Right lobe of liver (tissue), 4 donors: ENCODE measurements around the gene RALGAPA2.

Experiments
- POLR2A ChIP-seq: fragments of 450-650 bp; IDR thresholded peaks from one replicate; pipeline ENCODE4 v1.6.1; 2017; ENCODE audit warnings: antibody characterized with exemption, mild to moderate bottlenecking
- TF ChIP-seq, protein P1 (sequence below), 4 donors: fragments of 200-600 bp in 3 of 4; fragments of 450-650 bp in 1 of 4; IDR thresholded peaks; one replicate each; pipeline versions ENCODE4 v1.5.1 to v1.8.0; 2016 to 2022; ENCODE audit warnings: antibody characterized with exemption in 4 of 4, mild to moderate bottlenecking in 2 of 4
- donor health status: DM: no; HTN: no; CAD: no.
- donor health status: DM: no; HTN: no; CAD: no.
- donor health status: DM: no; HTN: yes; CAD: no.

- TF ChIP-seq, protein P1, sequence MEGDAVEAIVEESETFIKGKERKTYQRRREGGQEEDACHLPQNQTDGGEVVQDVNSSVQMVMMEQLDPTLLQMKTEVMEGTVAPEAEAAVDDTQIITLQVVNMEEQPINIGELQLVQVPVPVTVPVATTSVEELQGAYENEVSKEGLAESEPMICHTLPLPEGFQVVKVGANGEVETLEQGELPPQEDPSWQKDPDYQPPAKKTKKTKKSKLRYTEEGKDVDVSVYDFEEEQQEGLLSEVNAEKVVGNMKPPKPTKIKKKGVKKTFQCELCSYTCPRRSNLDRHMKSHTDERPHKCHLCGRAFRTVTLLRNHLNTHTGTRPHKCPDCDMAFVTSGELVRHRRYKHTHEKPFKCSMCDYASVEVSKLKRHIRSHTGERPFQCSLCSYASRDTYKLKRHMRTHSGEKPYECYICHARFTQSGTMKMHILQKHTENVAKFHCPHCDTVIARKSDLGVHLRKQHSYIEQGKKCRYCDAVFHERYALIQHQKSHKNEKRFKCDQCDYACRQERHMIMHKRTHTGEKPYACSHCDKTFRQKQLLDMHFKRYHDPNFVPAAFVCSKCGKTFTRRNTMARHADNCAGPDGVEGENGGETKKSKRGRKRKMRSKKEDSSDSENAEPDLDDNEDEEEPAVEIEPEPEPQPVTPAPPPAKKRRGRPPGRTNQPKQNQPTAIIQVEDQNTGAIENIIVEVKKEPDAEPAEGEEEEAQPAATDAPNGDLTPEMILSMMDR (IDR thresholded peaks at IDR 0.05), result no peak
- no peak for TF ChIP-seq POLR2A
These were observed 85.0 kb downstream of the RALGAPA2 start for GRCh38 chr20:20627471-20627870.
